H9 (cell line): Measurements from ENCODE around the gene RNF39. TPM values are rescaled to one million over a fixed set of nuclear protein-coding genes. Genes with fewer than 3 reads are reported as not detected.

Source experiments
- DNase-seq: peaks from one replicate; pipeline ENCODE4 v3.0.0-alpha.2; 2017
- H2AFZ ChIP-seq: one replicate; pipeline ENCODE4 v1.6.1; 2013; ENCODE audit warnings: mild to moderate bottlenecking, low read length, control low read depth, moderate library complexity
- H2AK5ac ChIP-seq: 2 replicates; pipeline ENCODE4 v1.6.1; 2013; ENCODE audit warnings: low read length, control low read depth, mixed read lengths; ENCODE audit not compliant: insufficient read length
- H2BK120ac ChIP-seq: one replicate; pipeline ENCODE4 v1.6.1; 2013; ENCODE audit warnings: low read depth, mild to moderate bottlenecking, low read length, control low read depth, inconsistent platforms; ENCODE audit not compliant: poor library complexity, severe bottlenecking
- H2BK12ac ChIP-seq: 2 replicates; pipeline ENCODE4 v1.6.1; 2013; ENCODE audit warnings: low read length, control low read depth, mixed read lengths, low read depth; ENCODE audit not compliant: insufficient read length
- H2BK15ac ChIP-seq: 2 replicates; pipeline ENCODE4 v1.6.1; 2013; ENCODE audit warnings: low read depth, low read length, control low read depth
- H2BK20ac ChIP-seq: one replicate; pipeline ENCODE4 v1.6.1; 2013; ENCODE audit warnings: low read depth, mild to moderate bottlenecking, low read length, control low read depth, inconsistent platforms; ENCODE audit not compliant: poor library complexity, severe bottlenecking
- H2BK5ac ChIP-seq: 2 replicates; pipeline ENCODE4 v1.6.1; 2013; ENCODE audit warnings: low read length, control low read depth, mixed read lengths; ENCODE audit not compliant: insufficient read length
- H3K14ac ChIP-seq: 2 replicates; pipeline ENCODE4 v1.6.1; 2013; ENCODE audit warnings: low read length, control low read depth; ENCODE audit not compliant: insufficient read depth
- H3K18ac ChIP-seq: 2 replicates; pipeline ENCODE4 v1.6.1; 2013; ENCODE audit warnings: low read depth, mild to moderate bottlenecking, mixed read lengths, low read length, control low read depth; ENCODE audit not compliant: insufficient read length
- H3K23ac ChIP-seq: 2 replicates; pipeline ENCODE4 v1.6.1; 2013; ENCODE audit warnings: low read length, control low read depth, mixed read lengths, low read depth; ENCODE audit not compliant: insufficient read length
- H3K23me2 ChIP-seq: 2 replicates; pipeline ENCODE4 v1.6.1; 2013; ENCODE audit warnings: low read depth, mild to moderate bottlenecking, mixed read lengths, low read length, control low read depth; ENCODE audit not compliant: insufficient read length, poor library complexity, severe bottlenecking
- H3K27ac ChIP-seq: 2 replicates; pipeline ENCODE4 v1.5.1; 2013; ENCODE audit warnings: low read length, control low read depth, mixed read lengths, low read depth; ENCODE audit not compliant: insufficient read length
- H3K27me3 ChIP-seq: 2 replicates; pipeline ENCODE4 v1.6.1; 2013; ENCODE audit warnings: low read length, control low read depth, inconsistent platforms; ENCODE audit not compliant: insufficient read depth
- H3K4ac ChIP-seq: 2 replicates; pipeline ENCODE4 v1.6.1; 2013; ENCODE audit warnings: low read depth, mild to moderate bottlenecking, control low read depth, inconsistent platforms, low read length, moderate library complexity
- H3K4me1 ChIP-seq: 2 replicates; pipeline ENCODE4 v1.6.1; 2013; ENCODE audit warnings: low read length, control low read depth, inconsistent platforms; ENCODE audit not compliant: insufficient read depth
- H3K4me2 ChIP-seq: 2 replicates; pipeline ENCODE4 v1.6.1; 2013; ENCODE audit warnings: low read length, control low read depth, mixed read lengths; ENCODE audit not compliant: insufficient read length, insufficient read depth
- H3K56ac ChIP-seq: 2 replicates; pipeline ENCODE4 v1.6.1; 2013; ENCODE audit warnings: low read depth, mild to moderate bottlenecking, mixed read lengths, low read length, control low read depth; ENCODE audit not compliant: insufficient read length
- H3K79me1 ChIP-seq: 2 replicates; pipeline ENCODE4 v1.6.1; 2013; ENCODE audit warnings: low read depth, mild to moderate bottlenecking, moderate library complexity, low read length, control low read depth, inconsistent platforms; ENCODE audit not compliant: insufficient read depth, poor library complexity, severe bottlenecking
- H3K79me2 ChIP-seq: 2 replicates; pipeline ENCODE4 v1.6.1; 2013; ENCODE audit warnings: low read length, control low read depth, inconsistent platforms; ENCODE audit not compliant: insufficient read depth
- H3K9ac ChIP-seq: 2 replicates; pipeline ENCODE4 v1.6.1; 2013; ENCODE audit warnings: low read length, control low read depth, mixed read lengths; ENCODE audit not compliant: insufficient read length; ENCODE audit errors: extremely low read depth
- H3K9me3 ChIP-seq: one replicate; pipeline ENCODE4 v1.6.1; 2013; ENCODE audit warnings: low read depth, low read length, inconsistent platforms; ENCODE audit not compliant: control insufficient read depth
- H3T11ph ChIP-seq: one replicate; pipeline ENCODE4 v1.6.1; 2013; ENCODE audit warnings: mild to moderate bottlenecking, low read length, control low read depth, inconsistent platforms
- H4K20me1 ChIP-seq: one replicate; pipeline ENCODE4 v1.6.1; 2013; ENCODE audit not compliant: control insufficient read depth, insufficient read length, insufficient read depth
- H4K5ac ChIP-seq: 2 replicates; pipeline ENCODE4 v1.6.1; 2013; ENCODE audit warnings: low read depth, mild to moderate bottlenecking, mixed read lengths, low read length, control low read depth; ENCODE audit not compliant: insufficient read length
- H4K8ac ChIP-seq: replicated peaks from 2 replicates; pipeline ENCODE4 v1.6.1; 2013; ENCODE audit warnings: low read length, control low read depth, mixed read lengths, low read depth; ENCODE audit not compliant: insufficient read length
- H4K91ac ChIP-seq: 2 replicates; pipeline ENCODE4 v1.6.1; 2013; ENCODE audit warnings: low read depth, mild to moderate bottlenecking, moderate library complexity, mixed read lengths, low read length, control low read depth; ENCODE audit not compliant: insufficient read length
- H3K27ac Mint-ChIP-seq, 3 experiments: 2 replicates in 2 of 3; 3 replicates in 1 of 3; pipeline ENCODE4 v1.8.0; 2020 to 2021; ENCODE audit warnings: mixed read lengths in 3 of 3, mild to moderate bottlenecking in 1 of 3, moderate library complexity in 1 of 3
- H3K27me3 Mint-ChIP-seq: 2 replicates; pipeline ENCODE4 v1.8.0; 2021; ENCODE audit warnings: low read depth, mild to moderate bottlenecking, moderate library complexity, mixed read lengths
- H3K36me3 Mint-ChIP-seq, 3 experiments: 2 replicates in 2 of 3; 3 replicates in 1 of 3; pipeline ENCODE4 v1.8.0; 2020 to 2021; ENCODE audit warnings: low read depth in 3 of 3, mixed read lengths in 3 of 3; ENCODE audit not compliant: insufficient read depth in 1 of 3
- H3K4me1 Mint-ChIP-seq, 2 experiments: 2 replicates each; pipeline ENCODE4 v1.8.0; 2020; ENCODE audit warnings: mixed read lengths in 2 of 2
- H3K4me3 Mint-ChIP-seq, 2 experiments: 2 replicates in 1 of 2; 3 replicates in 1 of 2; pipeline ENCODE4 v1.8.0; 2020 to 2021; ENCODE audit warnings: mild to moderate bottlenecking in 2 of 2, mixed read lengths in 2 of 2, moderate library complexity in 1 of 2
- H3K9me3 Mint-ChIP-seq, 2 experiments: 2 replicates in 1 of 2; 3 replicates in 1 of 2; pipeline ENCODE4 v1.8.0; 2020; ENCODE audit warnings: mild to moderate bottlenecking in 2 of 2, mixed read lengths in 2 of 2, moderate library complexity in 1 of 2
- WGBS: extraction: QIAGEN DNeasy Blood & Tissue Kit; methylation state at CpG from one replicate; pipeline ENCODE4 v1.1.7; 2013; ENCODE audit warnings: missing lambda C conversion rate, low lambda C conversion rate, mixed read lengths; ENCODE audit not compliant: insufficient read length; ENCODE audit errors: extremely low coverage; 5-methylcytosine and 5-hydroxymethylcytosine counted together
- total RNA-seq: library from RNA; stranded (reverse); gene quantifications from 2 replicates; pipeline ENCODE4 v1.2.1, GENCODE V29; 2021
- TF ChIP-seq, protein P1 (sequence below): fragments of 200-600 bp; sonication (generic); conservative IDR thresholded peaks from 3 replicates; pipeline ENCODE4 v1.8.0; 2021; ENCODE audit warnings: antibody characterized with exemption, mild to moderate bottlenecking

RNF39 gene
- total RNA-seq, 1 experiment from 2014 or later = 0.26 TPM

DNA sequence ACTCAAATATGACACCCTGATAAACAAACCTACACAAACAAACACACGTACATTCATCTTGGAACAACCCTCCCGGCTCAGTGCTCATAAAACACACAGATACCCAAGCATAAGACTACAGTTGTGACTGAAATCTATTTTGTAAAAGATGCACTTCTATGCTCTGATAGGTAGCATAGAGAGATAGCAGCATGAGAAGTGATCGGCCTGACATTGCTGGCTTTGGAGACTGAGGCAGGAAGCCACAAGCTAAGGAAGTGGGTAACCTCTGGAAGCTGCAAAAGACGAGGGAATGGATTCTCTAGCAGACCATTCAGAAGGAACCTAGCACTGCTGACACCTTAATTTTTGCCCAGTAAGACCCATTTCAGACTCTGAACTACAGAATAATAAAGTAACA is 1.6 kb upstream of the RNF39 start:
- no peak overlapping the region for H3K4me2 ChIP-seq
- no peak overlapping the region for H3K14ac ChIP-seq
- no peak overlapping the region for H3K9ac ChIP-seq
- no peak overlapping the region for H4K8ac ChIP-seq
- no peaks in the 10 kb centered on the region for H3K4me1 ChIP-seq
- TF ChIP-seq, protein P1, sequence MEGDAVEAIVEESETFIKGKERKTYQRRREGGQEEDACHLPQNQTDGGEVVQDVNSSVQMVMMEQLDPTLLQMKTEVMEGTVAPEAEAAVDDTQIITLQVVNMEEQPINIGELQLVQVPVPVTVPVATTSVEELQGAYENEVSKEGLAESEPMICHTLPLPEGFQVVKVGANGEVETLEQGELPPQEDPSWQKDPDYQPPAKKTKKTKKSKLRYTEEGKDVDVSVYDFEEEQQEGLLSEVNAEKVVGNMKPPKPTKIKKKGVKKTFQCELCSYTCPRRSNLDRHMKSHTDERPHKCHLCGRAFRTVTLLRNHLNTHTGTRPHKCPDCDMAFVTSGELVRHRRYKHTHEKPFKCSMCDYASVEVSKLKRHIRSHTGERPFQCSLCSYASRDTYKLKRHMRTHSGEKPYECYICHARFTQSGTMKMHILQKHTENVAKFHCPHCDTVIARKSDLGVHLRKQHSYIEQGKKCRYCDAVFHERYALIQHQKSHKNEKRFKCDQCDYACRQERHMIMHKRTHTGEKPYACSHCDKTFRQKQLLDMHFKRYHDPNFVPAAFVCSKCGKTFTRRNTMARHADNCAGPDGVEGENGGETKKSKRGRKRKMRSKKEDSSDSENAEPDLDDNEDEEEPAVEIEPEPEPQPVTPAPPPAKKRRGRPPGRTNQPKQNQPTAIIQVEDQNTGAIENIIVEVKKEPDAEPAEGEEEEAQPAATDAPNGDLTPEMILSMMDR = no peak
- no peak overlapping the region for H2BK15ac ChIP-seq
- no peak overlapping the region for H3K27ac Mint-ChIP-seq
- no peak for DNase-seq
- H2AFZ ChIP-seq = no peak overlapping the region
- H2BK120ac ChIP-seq = no peak overlapping the region
- no peaks in the 10 kb centered on the region for H4K20me1 ChIP-seq
- H3K56ac ChIP-seq = no peak overlapping the region
- H3K4ac ChIP-seq = no peak overlapping the region
- H2BK12ac ChIP-seq = no peak overlapping the region
- no peak overlapping the region for H4K91ac ChIP-seq
- no peak overlapping the region for H2BK20ac ChIP-seq
- H2AK5ac ChIP-seq = no peak overlapping the region
- H3K4me1 Mint-ChIP-seq = peaks cover 20 to 24% of the 10 kb centered on the region in 2 experiments
- WGBS = no CpG with 5 or more reads among the region's 4 CpGs
- H3K4me3 Mint-ChIP-seq = no peak overlapping the region
- no peaks in the 10 kb centered on the region for H3K79me1 ChIP-seq
- H3K18ac ChIP-seq = no peak overlapping the region
- H3K9me3 ChIP-seq = no peaks in the 10 kb centered on the region
- H3T11ph ChIP-seq = no peak overlapping the region
- H3K27me3 Mint-ChIP-seq = peaks cover 86% of the 10 kb centered on the region
- H3K27ac ChIP-seq = no peak overlapping the region
- H3K27me3 ChIP-seq = peaks cover 30% of the 10 kb centered on the region
- no peak overlapping the region for H3K23ac ChIP-seq
- H3K9me3 Mint-ChIP-seq = no peaks in the 10 kb centered on the region
- no peak overlapping the region for H4K5ac ChIP-seq
- no peaks in the 10 kb centered on the region for H3K79me2 ChIP-seq
- H3K36me3 Mint-ChIP-seq = peaks cover 0 to 2% (median under 1%) of the 10 kb centered on the region in 3 experiments; a peak in 2 of 7 replicates
- peaks cover 19% of the 10 kb centered on the region for H3K23me2 ChIP-seq
- no peak overlapping the region for H2BK5ac ChIP-seq
